PC-3 (cell line): ENCODE measurements around the gene UBA7. TPM values are rescaled to one million over a fixed set of nuclear protein-coding genes. Genes with fewer than 3 reads are reported as not detected.

Experiments used
- ATAC-seq: fragments of 200-7000 bp; cut with Tn5 transposase; 2 replicates; pipeline ENCODE4 v1.9.1; 2020; ENCODE audit warnings: mild to moderate bottlenecking, moderate library complexity
- BruUV-seq: library from RNA; stranded (reverse); fragments of 400-500 nt; replicated peaks from 2 replicates; lab custom pipeline; 2021; lab: Mats Ljungman, UMichigan
- CTCF ChIA-PET: fragments of 300-600 bp; sonication (Branson Sonifier 250); formaldehyde crosslinking; loops from one replicate; lab custom pipeline; 2022; ENCODE audit warnings: antibody characterized with exemption; lab: Charles Lee
- POLR2A ChIA-PET: fragments of 300-600 bp; sonication (Branson Sonifier 250); formaldehyde crosslinking; loops from one replicate; lab custom pipeline; 2022; ENCODE audit warnings: antibody characterized with exemption; ENCODE audit not compliant: unreplicated experiment; lab: Charles Lee
- DNase-seq: peaks from one replicate; pipeline ENCODE4 v3.0.0-alpha.2; 2015
- H2AFZ ChIP-seq: fragments of 300-600 bp; sonication (generic); 2 replicates; pipeline ENCODE4 v1.6.0; 2016; ENCODE audit warnings: antibody characterized with exemption, low read length
- H3F3A ChIP-seq: fragments of 300-600 bp; sonication (generic); one replicate; pipeline ENCODE4 v1.6.0; 2017; ENCODE audit warnings: antibody characterized with exemption, low read length, control low read depth, mild to moderate bottlenecking; ENCODE audit not compliant: unreplicated experiment
- H3K27ac ChIP-seq: fragments of 300-600 bp; sonication (generic); 2 replicates; pipeline ENCODE4 v1.5.1; 2016; ENCODE audit warnings: mild to moderate bottlenecking, low read length
- H3K27me3 ChIP-seq: fragments of 300-600 bp; sonication (generic); 2 replicates; pipeline ENCODE4 v1.6.1; 2016; ENCODE audit warnings: low read length, mixed read lengths
- H3K36me3 ChIP-seq: fragments of 300-600 bp; sonication (generic); 2 replicates; pipeline ENCODE4 v1.6.1; 2016; ENCODE audit warnings: low read depth, mixed run types, low read length, mixed read lengths
- H3K4me1 ChIP-seq: fragments of 300-600 bp; sonication (generic); 2 replicates; pipeline ENCODE4 v1.5.1; 2016; ENCODE audit warnings: low read length; ENCODE audit not compliant: insufficient read depth
- H3K4me2 ChIP-seq: fragments of 300-600 bp; sonication (generic); 2 replicates; pipeline ENCODE4 v1.6.0; 2016; ENCODE audit warnings: low read length
- H3K4me3 ChIP-seq: fragments of 300-600 bp; sonication (generic); 2 replicates; pipeline ENCODE4 v1.5.1; 2016; ENCODE audit warnings: mild to moderate bottlenecking, low read length, mixed read lengths
- H3K79me2 ChIP-seq: fragments of 300-600 bp; sonication (generic); 2 replicates; pipeline ENCODE4 v1.6.1; 2017; ENCODE audit warnings: low read length, mixed read lengths
- H3K9ac ChIP-seq: fragments of 300-600 bp; sonication (generic); 2 replicates; pipeline ENCODE4 v1.6.0; 2016; ENCODE audit warnings: mild to moderate bottlenecking, low read length
- H3K9me2 ChIP-seq: fragments of 300-600 bp; sonication (generic); replicated peaks from 2 replicates; pipeline ENCODE4 v1.6.1; 2016; ENCODE audit warnings: mixed run types, low read length, mixed read lengths
- H3K9me3 ChIP-seq: fragments of 300-600 bp; sonication (generic); 2 replicates; pipeline ENCODE4 v1.6.1; 2016; ENCODE audit warnings: low read length, mixed read lengths
- H4K20me1 ChIP-seq: fragments of 300-600 bp; sonication (generic); 2 replicates; pipeline ENCODE4 v1.6.1; 2016; ENCODE audit warnings: low read length, mixed read lengths
- EZH2 ChIP-seq: fragments of 300-600 bp; sonication (generic); IDR thresholded peaks from one replicate; pipeline ENCODE4 v1.6.1; 2017; ENCODE audit warnings: antibody characterized with exemption, mild to moderate bottlenecking, low read length; ENCODE audit not compliant: unreplicated experiment
- EZH2phosphoT487 ChIP-seq: fragments of 300-600 bp; sonication (generic); IDR thresholded peaks from 2 replicates; pipeline ENCODE4 v1.6.1; 2018; ENCODE audit warnings: mild to moderate bottlenecking, antibody characterized with exemption, low read length, borderline replicate concordance
- intact Hi-C: fragments of 100-400 bp; cut with micrococcal nuclease; formaldehyde crosslinking; loops from 2 replicates; pipeline ENCODE4 v1.9.0; 2023
- total RNA-seq: library from RNA; depleted of rRNA; stranded (reverse); fragments of >200 nt; gene quantifications from 2 replicates; pipeline ENCODE4 v1.2.3, GENCODE V29; 2014
- TF ChIP-seq, protein P1 (sequence below): fragments of 300-600 bp; sonication (generic); conservative IDR thresholded peaks from 2 replicates; pipeline ENCODE4 v1.5.1; 2017; ENCODE audit warnings: antibody characterized with exemption, low read depth, mild to moderate bottlenecking, low read length

The UBA7 gene
- total RNA-seq, 1 experiment from 2014 or later: 3.6 TPM

DNA sequence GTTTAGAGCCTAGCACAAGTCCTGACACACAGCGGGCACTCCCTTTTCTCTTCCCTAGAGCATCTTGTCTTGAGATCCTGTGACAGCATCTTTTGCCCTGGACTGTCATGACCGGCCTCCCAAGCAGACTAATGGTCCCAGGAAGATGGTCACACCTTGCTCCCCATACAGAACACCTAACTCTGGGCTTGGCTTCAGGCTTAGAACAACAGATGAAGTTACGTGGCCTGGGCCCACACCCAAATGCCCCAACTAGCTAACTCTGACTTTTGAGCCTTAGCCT is 26.6 kb downstream of the UBA7 start:
- no peaks in the 10 kb centered on the region for H3K27me3 ChIP-seq
- no peaks in the 10 kb centered on the region for H3K9me2 ChIP-seq
- H4K20me1 ChIP-seq: no peaks in the 10 kb centered on the region
- CTCF ChIA-PET: interaction anchor here (0.5 to 1.2 kb wide), 2 partner anchors 52 to 86 kb away, joined by 3 to 5 read pairs; no protein-coding TSS in a partner anchor
- peak overlapping the region; percentile 90 for H2AFZ ChIP-seq
- peak overlapping the region; percentile 92 for H3K9ac ChIP-seq
- peak overlapping the region; percentile 50; the same call in 1 of the 2 replicates for H3K27ac ChIP-seq
- peak overlapping the region; percentile 87; the same call in 1 of the 2 replicates for H3K4me3 ChIP-seq
- POLR2A ChIA-PET: no interaction called here
- peaks cover 14% of the 10 kb centered on the region for H3K4me1 ChIP-seq
- DNase-seq (no peak), ATAC-seq (no peak)
- TF ChIP-seq, protein P1, sequence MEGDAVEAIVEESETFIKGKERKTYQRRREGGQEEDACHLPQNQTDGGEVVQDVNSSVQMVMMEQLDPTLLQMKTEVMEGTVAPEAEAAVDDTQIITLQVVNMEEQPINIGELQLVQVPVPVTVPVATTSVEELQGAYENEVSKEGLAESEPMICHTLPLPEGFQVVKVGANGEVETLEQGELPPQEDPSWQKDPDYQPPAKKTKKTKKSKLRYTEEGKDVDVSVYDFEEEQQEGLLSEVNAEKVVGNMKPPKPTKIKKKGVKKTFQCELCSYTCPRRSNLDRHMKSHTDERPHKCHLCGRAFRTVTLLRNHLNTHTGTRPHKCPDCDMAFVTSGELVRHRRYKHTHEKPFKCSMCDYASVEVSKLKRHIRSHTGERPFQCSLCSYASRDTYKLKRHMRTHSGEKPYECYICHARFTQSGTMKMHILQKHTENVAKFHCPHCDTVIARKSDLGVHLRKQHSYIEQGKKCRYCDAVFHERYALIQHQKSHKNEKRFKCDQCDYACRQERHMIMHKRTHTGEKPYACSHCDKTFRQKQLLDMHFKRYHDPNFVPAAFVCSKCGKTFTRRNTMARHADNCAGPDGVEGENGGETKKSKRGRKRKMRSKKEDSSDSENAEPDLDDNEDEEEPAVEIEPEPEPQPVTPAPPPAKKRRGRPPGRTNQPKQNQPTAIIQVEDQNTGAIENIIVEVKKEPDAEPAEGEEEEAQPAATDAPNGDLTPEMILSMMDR: no peak
- TF ChIP-seq EZH2 (no peak), EZH2phosphoT487 (no peak)
- TSS peak; percentile 97 for BruUV-seq
- intact Hi-C loops: loop anchor here (5.0 kb wide), 1 partner anchor 115 kb away; the partner anchor contains the start of gene MST1R
- H3K9me3 ChIP-seq: no peaks in the 10 kb centered on the region
- peak overlapping the region; percentile 86 for H3K4me2 ChIP-seq
- no peaks in the 10 kb centered on the region for H3K36me3 ChIP-seq
- H3K79me2 ChIP-seq: peaks cover 39% of the 10 kb centered on the region
- H3F3A ChIP-seq: no peaks in the 10 kb centered on the region

DNA sequence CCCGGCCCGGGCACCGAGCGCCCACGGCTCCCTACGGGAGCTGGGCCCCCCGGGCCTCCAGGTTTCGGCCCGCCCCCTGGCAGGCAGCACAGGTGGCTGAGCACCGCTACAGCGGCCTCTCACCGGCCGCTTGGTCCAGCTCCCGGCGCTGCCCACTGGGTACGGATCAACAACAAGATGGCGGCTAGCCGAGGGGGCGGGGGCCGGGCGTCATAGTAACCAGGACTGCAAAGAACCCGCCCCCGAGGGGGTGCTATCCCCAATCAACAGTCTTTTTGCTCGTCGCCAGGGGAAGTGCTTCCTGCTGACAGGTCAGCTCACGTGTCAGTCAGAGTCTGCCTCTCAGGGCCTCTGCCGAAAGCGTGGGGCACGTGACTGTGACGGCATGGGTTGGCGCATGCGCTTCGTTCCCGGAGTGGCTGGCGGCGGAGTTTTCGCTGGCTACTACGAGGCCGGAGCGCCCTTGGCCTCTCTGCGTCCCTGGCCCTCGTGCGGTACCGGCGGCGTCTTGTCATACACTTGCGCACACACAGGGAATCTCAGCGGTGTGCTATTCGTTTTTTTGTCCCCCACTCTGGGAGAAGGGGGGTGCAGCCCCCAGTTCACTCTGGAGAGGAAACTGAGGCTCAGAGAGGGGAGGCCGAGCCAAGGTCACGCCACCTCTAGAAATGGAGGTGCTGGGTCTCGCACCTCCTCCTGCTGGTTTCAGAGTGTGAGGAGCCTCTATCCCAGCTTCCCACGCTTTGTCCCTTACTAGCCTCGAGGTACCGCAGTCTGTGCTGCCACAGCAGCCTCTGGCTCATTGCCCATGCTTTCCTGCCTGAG is 27.2 kb downstream of the UBA7 start, which contains the start of gene IP6K1:
IP6K1 (minus strand) TSS at position 186 of the 825 bp plus-strand sequence. CDS start 38,502 bp downstream, outside the sequence.
- peak; percentile 99 for ATAC-seq
- H3K79me2 ChIP-seq: peaks cover 44% of the 10 kb centered on the region
- peak within 1 kb of the TSS; percentile 50 for H3K27ac ChIP-seq
- DNase-seq: peak; percentile 100
- peaks cover 14% of the 10 kb centered on the region for H3K4me1 ChIP-seq
- H2AFZ ChIP-seq: peak within 1 kb of the TSS; percentile 90
- peak within 1 kb of the TSS; percentile 87 for H3K4me3 ChIP-seq
- peak within 1 kb of the TSS; percentile 93 for H3K4me2 ChIP-seq
- intact Hi-C loops: loop anchor here (1.0 to 5.0 kb wide), 2 partner anchors 62 to 116 kb away; partner anchors contain the start of gene MST1R
- no peaks in the 10 kb centered on the region for H4K20me1 ChIP-seq
- POLR2A ChIA-PET: interaction anchor here (0.5 to 0.7 kb wide), 3 partner anchors 15 to 143 kb away, joined by 3 to 6 read pairs (median 4); partner anchors contain the start of gene MON1A
- TF ChIP-seq, protein P1: no peak
- no peak for TF ChIP-seq EZH2phosphoT487
- no peak for TF ChIP-seq EZH2
- no peaks in the 10 kb centered on the region for H3F3A ChIP-seq
- BruUV-seq: no TSS peak
- H3K9me2 ChIP-seq: no peaks in the 10 kb centered on the region
- peaks cover under 1% of the 10 kb centered on the region; the same call in 1 of the 2 replicates for H3K36me3 ChIP-seq
- no peaks in the 10 kb centered on the region for H3K9me3 ChIP-seq
- H3K9ac ChIP-seq: peak within 1 kb of the TSS; percentile 92
- H3K27me3 ChIP-seq: no peaks in the 10 kb centered on the region
- CTCF ChIA-PET: interaction anchor here (1.2 kb wide), 1 partner anchor 85 kb away, joined by 3 read pairs; no protein-coding TSS in a partner anchor
